ENCODE measurements around the gene PNO1. TPM values are rescaled to one million over a fixed set of nuclear protein-coding genes. Genes with fewer than 3 reads are reported as not detected.

The PNO1 gene
- polyA plus RNA-seq, 1 donor (not counting 4 experiments of a cell fraction or from before 2014, with no cell fraction given) = 22.5 TPM

DNA sequence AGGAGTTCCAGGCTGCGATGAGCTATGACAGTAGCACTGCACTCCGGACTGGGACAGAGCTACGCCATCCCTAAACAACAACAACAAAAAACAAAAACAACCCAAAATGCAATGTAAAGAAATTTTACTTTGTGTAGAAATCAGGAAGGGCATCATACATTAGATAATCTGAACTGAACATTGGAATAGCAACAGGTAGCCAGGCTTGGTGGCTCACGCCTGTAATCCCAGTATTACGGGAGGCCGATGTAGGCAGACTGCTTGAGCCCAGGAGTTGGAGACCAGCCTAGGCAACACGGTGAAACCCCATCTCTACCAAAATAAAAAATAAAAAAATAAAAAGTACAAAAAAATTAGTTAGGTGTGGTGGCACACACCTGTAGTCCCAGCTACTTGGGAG, 2.1 kb upstream of the PNO1 start:
- H3K27me3 ChIP-seq (ENCODE audit: control insufficient read depth, extremely low read depth, insufficient read depth, low read length) = no peaks in the 10 kb centered on the region
- DNase-seq (ENCODE audit: low read depth, low spot score) (no peak), FAIRE-seq (no peak)
- no peaks in the 10 kb centered on the region for H4K20me1 ChIP-seq (ENCODE audit: control insufficient read depth, extremely low read depth, insufficient read depth, low read length)
- no peaks in the 10 kb centered on the region for H3K9me3 ChIP-seq (ENCODE audit: control insufficient read depth, low read depth, low read length)
- H2AFZ ChIP-seq (ENCODE audit: control insufficient read depth, low read length) = no peak overlapping the region
- H3K4me1 ChIP-seq (ENCODE audit: control insufficient read depth, extremely low read depth, insufficient read depth, low read length) = peaks cover 18% of the 10 kb centered on the region
- no peak overlapping the region for H3K4me2 ChIP-seq (ENCODE audit: control insufficient read depth, extremely low read depth, insufficient read depth, low read depth, low read length)
- dilution Hi-C loops (cut with MboI; ENCODE audit: extremely low pct_ligation_motif_present, low sequenced_read_pairs) = no loop called here
- peaks cover 42% of the 10 kb centered on the region for H3K79me2 ChIP-seq (ENCODE audit: control insufficient read depth, insufficient read depth, low read length)
- no peak for TF ChIP-seq EZH2 (IDR thresholded peaks at IDR 0.05; ENCODE audit: low read length)
- TF ChIP-seq, protein P1, sequence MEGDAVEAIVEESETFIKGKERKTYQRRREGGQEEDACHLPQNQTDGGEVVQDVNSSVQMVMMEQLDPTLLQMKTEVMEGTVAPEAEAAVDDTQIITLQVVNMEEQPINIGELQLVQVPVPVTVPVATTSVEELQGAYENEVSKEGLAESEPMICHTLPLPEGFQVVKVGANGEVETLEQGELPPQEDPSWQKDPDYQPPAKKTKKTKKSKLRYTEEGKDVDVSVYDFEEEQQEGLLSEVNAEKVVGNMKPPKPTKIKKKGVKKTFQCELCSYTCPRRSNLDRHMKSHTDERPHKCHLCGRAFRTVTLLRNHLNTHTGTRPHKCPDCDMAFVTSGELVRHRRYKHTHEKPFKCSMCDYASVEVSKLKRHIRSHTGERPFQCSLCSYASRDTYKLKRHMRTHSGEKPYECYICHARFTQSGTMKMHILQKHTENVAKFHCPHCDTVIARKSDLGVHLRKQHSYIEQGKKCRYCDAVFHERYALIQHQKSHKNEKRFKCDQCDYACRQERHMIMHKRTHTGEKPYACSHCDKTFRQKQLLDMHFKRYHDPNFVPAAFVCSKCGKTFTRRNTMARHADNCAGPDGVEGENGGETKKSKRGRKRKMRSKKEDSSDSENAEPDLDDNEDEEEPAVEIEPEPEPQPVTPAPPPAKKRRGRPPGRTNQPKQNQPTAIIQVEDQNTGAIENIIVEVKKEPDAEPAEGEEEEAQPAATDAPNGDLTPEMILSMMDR (optimal IDR thresholded peaks at IDR 0.05 in 1 of 3, IDR thresholded peaks at IDR 0.05 in 1 of 3, conservative IDR thresholded peaks at IDR 0.05 in 1 of 3; ENCODE audit: extremely low read depth in 1 of 3, insufficient read depth in 2 of 3, low read length in 3 of 3) = no peak
- H3K4me3 ChIP-seq (ENCODE audit: control insufficient read depth in 2 of 3, extremely low read depth in 1 of 3, insufficient read depth in 2 of 3, low read depth in 1 of 3, low read length in 3 of 3) = no peak overlapping the region
- H3K9me1 ChIP-seq (ENCODE audit: control insufficient read depth, extremely low read depth, insufficient read depth, low read length) = no peaks in the 10 kb centered on the region
- no peak overlapping the region for H3K9ac ChIP-seq (ENCODE audit: control insufficient read depth, extremely low read depth, insufficient read depth, low read length)
- no peak overlapping the region for H3K27ac ChIP-seq (ENCODE audit: control insufficient read depth, insufficient read depth, low read length)
- peaks cover 2 to 6% of the 10 kb centered on the region in 2 experiments for H3K36me3 ChIP-seq (ENCODE audit: control insufficient read depth in 2 of 2, extremely low read depth in 1 of 2, insufficient read depth in 2 of 2, low read length in 2 of 2)

DNA sequence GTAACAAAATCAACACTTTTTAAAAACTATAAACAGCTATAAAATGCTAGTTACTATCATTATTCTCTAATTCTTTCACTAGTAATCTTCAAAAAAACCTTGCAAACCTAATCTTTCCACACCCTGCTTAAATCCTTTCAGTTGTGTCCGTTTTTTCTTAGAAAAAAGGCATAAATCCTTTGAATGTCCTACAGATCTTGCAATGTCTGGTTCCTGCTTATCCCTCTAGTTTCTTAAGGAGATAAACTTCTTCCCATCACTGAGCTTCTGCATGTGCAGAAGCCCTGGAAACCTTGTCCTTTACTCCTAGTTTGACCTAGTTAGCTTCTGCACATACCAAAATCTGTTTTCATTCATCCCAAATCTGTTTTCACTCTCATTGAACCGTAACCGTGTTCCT, 1.3 kb upstream of the PNO1 start:
- peaks cover 2 to 14% of the 10 kb centered on the region in 2 experiments for H3K36me3 ChIP-seq (ENCODE audit: control insufficient read depth in 2 of 2, extremely low read depth in 1 of 2, insufficient read depth in 2 of 2, low read length in 2 of 2)
- H3K27ac ChIP-seq (ENCODE audit: control insufficient read depth, insufficient read depth, low read length) = peak overlapping the region; percentile 100
- no peaks in the 10 kb centered on the region for H3K9me3 ChIP-seq (ENCODE audit: control insufficient read depth, low read depth, low read length)
- DNase-seq (ENCODE audit: low read depth, low spot score) (no peak), FAIRE-seq (peak; percentile 13)
- dilution Hi-C loops (cut with MboI; ENCODE audit: extremely low pct_ligation_motif_present, low sequenced_read_pairs) = no loop called here
- H4K20me1 ChIP-seq (ENCODE audit: control insufficient read depth, extremely low read depth, insufficient read depth, low read length) = no peaks in the 10 kb centered on the region
- TF ChIP-seq, protein P1 (optimal IDR thresholded peaks at IDR 0.05 in 1 of 3, IDR thresholded peaks at IDR 0.05 in 1 of 3, conservative IDR thresholded peaks at IDR 0.05 in 1 of 3; ENCODE audit: extremely low read depth in 1 of 3, insufficient read depth in 2 of 3, low read length in 3 of 3) = no peak
- TF ChIP-seq EZH2 (IDR thresholded peaks at IDR 0.05; ENCODE audit: low read length) = no peak
- H3K4me2 ChIP-seq (ENCODE audit: control insufficient read depth, extremely low read depth, insufficient read depth, low read depth, low read length) = peak overlapping the region; percentile 93
- peak overlapping the region; percentile 74 to 97 (median 78) for H3K4me3 ChIP-seq (ENCODE audit: control insufficient read depth in 2 of 3, extremely low read depth in 1 of 3, insufficient read depth in 2 of 3, low read depth in 1 of 3, low read length in 3 of 3)
- peak overlapping the region; percentile 99 for H3K9ac ChIP-seq (ENCODE audit: control insufficient read depth, extremely low read depth, insufficient read depth, low read length)
- H3K9me1 ChIP-seq (ENCODE audit: control insufficient read depth, extremely low read depth, insufficient read depth, low read length) = no peaks in the 10 kb centered on the region
- peaks cover 48% of the 10 kb centered on the region for H3K79me2 ChIP-seq (ENCODE audit: control insufficient read depth, insufficient read depth, low read length)
- H3K27me3 ChIP-seq (ENCODE audit: control insufficient read depth, extremely low read depth, insufficient read depth, low read length) = no peaks in the 10 kb centered on the region
- peaks cover 12% of the 10 kb centered on the region for H3K4me1 ChIP-seq (ENCODE audit: control insufficient read depth, extremely low read depth, insufficient read depth, low read length)
- peak overlapping the region; percentile 99 for H2AFZ ChIP-seq (ENCODE audit: control insufficient read depth, low read length)
